Measurements from ENCODE around the gene ARRDC1.
A peak's percentile ranks its signal among the peaks of the same experiment; 100 is the strongest.
"Not testable (repeated sequence)": the region's sequence is repeated elsewhere in the genome, so short reads cannot be mapped to it uniquely, and the experiment has no call there.

Gene ARRDC1

DNA sequence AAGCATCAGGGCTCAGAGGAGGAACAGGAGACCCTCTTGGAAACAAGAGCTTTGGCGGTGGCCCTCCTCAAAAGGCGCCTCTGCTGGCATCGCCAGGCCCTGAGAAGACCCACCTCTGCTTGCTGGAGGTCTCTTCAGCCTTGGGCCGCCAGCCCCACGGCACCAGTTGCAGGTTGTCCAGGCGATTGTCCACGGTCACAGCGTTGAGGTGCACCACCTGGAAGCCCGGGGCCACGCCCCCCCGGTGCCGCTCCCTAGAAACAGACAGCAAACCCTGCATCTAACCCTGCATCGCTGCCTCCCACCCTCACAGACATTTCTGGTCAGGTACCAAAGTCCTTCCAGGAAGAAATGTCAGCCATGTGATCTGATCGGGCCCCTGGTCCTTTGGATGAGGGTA lies 18.6 kb upstream of the ARRDC1 start:
- DNase-seq (ENCODE audit: low spot score) = no peak

DNA sequence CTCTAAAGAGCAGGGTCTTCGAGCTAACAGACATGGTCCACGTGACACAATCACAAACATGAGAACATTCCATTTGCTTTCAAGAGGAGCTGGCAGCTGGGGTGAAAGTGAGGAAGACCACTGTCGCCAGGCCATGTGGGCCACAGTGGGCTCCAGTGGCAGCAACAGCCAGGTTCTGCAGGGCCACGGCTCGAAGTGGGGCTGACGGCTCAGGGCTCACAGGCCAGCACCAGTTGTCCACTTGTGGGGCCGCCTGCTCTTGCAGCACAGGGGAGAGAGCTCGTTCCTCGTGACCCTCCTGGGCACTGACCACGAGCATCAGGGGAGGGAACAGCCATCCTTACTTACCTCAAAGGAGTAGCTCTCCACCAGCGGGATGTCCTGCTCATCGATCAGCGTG lies 17.2 kb upstream of the ARRDC1 start:
- DNase-seq (ENCODE audit: low spot score) = no peak

DNA sequence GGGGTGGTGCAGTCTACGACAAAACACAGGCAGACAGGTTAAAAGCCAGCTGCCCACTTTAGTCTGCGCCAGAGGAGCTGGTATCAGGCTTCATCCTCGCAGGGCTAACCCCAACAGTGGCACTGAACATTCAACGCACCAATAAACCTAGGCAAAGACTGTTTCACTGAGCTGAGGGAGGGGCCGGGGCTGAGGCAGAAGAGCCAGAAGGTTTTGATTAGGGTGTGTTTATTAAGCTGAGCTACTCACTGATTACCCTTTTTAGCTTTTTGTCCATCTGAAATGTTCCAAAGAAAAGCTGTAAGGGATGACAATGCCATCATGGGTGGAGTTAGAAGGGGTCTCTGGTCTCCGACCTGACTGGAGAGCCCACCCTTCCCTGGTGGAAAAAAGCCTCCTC lies 16.6 kb upstream of the ARRDC1 start:
- no peak for DNase-seq (ENCODE audit: low spot score)

DNA sequence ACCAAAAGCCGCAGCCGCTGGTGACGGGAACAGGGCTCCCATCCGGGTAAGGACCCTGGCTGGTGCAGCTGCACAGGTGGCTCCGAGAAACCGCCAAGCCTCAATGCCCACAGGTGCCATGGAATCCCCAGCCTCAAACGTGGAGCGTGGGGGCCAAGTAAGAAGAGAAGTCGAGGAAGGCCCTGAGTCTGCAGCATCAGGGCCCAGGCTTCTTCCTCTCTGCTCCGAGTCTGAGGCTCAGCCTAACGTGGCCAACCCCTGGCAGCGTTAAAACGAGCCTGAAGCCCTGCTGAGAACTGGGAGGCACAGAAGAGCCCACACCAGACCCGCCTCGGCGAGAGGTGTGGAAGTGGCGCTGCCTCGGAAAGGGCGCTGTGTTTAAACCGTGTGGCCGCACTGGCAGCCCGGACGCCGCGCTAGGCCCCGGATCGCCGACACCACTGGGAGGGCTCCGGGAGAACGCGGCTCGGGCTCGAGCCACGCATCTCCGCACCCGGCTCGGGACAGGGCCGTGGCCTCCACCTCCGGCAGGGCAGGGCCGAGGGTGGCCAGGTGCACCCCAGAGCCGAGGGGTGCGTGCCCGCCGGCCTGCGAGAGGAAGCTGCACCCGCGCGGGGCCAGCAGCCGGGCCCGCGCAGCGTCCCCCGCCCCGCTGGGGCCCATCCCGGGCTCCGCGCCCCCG lies 15.9 kb upstream of the ARRDC1 start:
- DNase-seq (ENCODE audit: low spot score) = peak; percentile 51

DNA sequence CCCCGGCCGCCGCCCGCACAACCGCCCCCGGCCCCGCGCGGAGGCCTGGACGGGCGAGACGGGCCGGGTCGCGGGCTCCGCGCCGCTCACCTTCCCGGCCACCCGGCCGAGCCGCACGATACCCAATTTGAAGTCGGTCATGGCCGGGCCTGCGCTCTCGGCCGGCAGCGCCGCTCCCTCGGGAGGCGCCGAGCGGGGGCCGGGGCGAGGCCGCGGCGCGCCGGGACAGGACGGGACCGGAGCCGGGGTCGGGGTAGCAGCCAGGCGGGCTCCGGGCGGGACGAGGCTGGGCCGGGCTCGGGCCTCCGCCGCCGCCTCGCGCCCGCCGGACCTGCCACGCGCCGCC lies 15.4 kb upstream of the ARRDC1 start:
- no peak for DNase-seq (ENCODE audit: low spot score)

DNA sequence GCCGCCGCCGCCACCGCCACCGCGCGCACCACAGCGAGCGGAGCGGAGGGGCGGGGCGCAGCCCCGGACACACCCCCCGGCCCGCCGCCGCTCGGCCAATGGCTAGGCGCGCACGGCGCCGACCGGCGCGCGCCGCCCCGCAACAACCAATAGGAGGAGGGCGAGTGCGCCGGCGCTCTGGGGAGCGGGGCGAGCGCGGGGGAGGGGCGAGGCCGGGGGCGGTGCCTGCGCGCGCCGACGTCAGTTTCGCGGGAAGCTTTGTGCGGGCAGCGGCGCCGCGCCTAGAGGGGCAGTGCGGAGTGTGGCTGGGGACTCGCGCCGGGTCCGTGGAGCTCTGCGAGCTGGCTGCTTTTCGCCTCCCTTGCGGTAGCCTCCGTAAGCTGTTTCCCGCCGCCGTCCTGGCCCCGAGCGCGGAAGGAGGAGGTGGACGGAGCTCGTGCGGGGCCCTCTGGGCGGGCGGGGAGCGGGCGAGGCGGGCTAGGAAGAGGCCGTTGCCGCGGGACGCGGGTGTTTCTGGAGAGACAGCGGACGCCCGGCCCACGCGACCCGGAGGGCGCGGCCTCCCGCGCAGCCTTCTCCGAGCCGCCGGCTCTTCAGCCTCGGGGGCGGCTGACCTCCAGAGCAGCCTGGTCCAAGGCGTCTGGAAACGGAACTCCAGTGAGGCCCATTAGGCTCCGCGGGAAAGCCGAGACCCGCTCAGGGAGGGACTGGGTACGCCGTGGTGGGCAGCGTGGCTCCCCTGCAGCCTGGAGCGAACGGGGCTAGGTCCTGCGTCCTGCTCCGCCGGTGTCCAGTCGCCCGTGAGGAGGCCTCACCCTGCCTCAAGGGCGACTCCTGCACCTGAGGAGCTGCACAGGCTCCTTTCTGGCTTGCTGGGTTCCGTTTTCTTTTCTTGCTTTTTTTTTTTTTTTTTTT lies 14.8 kb upstream of the ARRDC1 start, which contains the start of gene ZMYND19:
Gene ZMYND19 (minus strand): TSS at position 44 of the 915 bp plus-strand sequence. CDS start 249 bp downstream, outside the sequence.
- peak; percentile 100 for DNase-seq (ENCODE audit: low spot score)

DNA sequence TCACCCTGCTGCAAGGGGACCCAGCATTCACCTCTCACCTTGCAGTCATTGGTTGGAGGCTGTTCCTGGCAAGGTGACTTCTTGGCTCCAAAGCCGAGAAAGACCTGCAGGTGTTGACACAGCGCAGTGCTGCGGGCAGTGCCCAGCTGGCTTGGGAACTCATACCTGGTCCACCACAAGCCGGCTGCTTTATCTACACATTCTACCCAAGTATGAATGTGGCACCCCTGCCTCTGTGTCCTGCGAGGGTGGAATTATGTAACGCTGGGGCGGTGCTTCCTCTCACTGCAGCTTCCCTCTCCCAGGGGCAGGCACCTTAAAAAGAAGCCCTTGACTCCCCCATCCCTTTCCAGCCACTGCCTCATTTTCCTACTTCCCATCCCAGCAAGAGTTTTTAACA lies 12.7 kb upstream of the ARRDC1 start:
- DNase-seq (ENCODE audit: low spot score) = no peak

DNA sequence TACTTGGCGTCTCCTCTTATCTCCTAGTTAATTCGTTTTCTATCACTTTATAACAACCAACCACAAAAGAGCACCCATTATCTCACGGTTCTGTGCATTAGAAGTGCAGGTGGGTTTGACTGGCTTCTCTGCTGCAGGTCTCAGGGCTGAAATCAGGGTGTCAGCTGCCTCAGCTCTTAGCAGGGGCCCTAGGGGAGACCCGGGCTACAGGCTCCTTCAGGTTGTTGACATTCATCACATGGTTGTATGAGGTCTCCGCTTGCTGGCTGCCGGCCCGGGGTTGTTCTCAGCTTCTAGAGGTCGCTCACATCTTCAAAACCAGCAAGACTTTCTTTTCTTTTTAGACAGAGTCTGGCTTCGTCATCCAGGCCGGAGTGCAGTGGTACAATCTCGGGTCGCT lies 12.3 kb upstream of the ARRDC1 start:
- no peak for DNase-seq (ENCODE audit: low spot score)

DNA sequence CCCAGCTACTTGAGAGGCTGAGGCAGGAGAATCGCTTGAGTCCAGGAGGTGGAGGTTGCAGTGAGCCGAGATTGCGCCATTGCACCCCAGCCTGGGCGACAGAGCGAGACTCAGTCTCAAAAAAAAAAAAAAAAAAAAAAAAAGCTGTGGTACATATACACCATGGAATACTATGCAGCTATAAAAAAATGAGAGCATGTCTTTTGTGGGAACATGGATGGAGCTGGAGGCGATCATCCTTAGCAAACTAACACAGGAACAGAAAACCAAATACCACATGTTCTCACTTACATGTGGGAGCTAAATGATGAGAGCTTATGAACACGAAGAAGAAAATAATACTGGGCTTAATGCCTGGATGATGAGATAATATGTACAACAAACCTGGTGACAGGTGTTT lies 8.9 kb upstream of the ARRDC1 start:
- not testable (repeated sequence) for DNase-seq (ENCODE audit: low spot score)

DNA sequence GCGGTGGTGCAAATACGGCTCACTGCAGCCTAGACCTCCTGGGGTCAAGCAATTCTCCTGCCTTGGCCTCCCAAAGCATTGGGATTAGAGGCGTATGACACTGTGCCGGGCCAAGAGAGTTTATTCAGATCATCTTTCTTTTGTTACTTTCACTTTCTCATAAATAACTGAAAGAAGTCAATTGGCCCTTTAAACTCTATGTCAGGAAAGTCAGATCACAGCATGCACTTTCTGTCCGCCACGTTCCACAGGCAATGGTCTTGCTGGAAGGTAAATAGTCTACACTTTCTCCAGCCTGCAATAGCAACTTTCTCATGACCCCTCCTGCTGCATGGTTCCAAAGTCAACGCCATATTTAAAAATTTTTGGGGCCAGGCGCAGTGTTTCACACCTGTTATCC lies 6.5 kb upstream of the ARRDC1 start:
- no peak for DNase-seq (ENCODE audit: low spot score)

DNA sequence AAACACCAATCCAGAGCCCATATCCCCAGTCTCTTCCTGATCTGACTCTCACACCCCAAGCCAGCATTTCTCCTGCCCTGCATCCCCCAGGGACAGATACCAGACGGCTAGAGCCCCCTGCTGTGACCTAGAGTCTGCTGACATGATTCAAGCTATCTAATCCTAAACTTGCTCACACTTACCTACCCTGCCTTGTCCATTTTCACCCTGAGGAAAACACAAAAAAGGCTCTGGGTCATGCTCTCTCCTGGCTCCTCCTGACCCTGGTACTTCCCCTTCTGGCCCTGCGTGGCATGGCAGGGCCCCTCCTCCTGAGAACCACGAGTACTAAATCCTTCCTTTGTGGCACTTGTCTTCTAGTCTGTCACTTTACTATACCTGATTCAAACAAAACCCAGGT lies 2.8 kb upstream of the ARRDC1 start:
- no peak for DNase-seq (ENCODE audit: low spot score)

DNA sequence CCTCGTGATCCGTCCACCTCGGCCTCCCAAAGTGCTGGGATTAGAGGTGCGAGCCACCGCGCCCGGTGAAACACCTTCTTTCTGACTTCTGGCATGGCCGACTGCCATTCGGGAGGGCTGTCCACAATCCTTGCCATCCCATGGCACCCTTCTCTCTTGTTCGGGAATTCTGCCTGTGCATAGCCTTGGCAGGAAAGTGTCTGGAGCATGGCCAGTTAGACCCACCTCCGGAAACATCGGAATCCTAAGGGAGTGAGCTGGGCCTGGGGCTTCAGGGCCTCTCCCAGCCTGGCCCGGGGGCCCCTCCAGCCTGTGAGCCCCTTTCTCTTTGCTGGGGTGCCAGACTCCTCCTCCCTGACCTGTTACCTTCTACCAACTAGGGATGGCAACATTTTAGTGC lies 1.6 kb upstream of the ARRDC1 start:
- DNase-seq (ENCODE audit: low spot score) = no peak

DNA sequence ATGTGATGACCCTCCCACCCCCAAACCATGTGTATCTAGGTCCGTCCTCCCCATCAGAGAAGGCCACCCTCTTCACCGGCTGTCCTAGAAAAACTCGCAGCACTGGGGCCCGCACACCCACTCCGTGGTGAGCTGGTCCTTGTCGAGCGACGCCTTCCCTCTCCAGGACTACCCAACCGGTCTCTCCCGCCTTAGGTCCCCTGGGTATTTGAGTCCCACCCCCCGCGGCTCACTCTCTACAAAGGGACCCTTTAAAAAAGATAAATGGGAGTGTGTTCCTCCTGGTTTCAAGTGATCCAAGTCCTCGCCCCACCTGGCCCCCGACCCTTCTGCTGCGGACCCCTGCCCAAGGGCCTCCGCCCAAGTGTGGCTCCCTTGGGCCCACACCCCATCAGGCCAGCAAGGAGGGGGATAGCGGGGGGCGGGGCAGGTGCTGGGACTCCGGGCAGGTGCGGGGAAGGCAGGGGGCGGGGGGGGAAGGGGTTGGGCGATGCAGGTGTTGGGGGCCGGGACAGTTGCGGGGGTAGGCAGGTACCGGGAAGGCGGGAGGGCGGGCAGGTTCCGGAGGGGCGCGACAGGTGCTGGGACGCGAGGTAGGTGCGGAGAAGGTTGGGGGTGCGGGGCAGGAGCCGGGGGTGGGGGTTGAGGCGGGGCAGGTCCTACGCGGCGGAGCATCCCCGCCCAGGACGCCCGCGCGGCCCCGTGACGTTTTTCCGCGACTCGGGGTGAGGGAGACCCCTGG lies 970 bp upstream of the ARRDC1 start:
- DNase-seq (ENCODE audit: low spot score) = no peak

DNA sequence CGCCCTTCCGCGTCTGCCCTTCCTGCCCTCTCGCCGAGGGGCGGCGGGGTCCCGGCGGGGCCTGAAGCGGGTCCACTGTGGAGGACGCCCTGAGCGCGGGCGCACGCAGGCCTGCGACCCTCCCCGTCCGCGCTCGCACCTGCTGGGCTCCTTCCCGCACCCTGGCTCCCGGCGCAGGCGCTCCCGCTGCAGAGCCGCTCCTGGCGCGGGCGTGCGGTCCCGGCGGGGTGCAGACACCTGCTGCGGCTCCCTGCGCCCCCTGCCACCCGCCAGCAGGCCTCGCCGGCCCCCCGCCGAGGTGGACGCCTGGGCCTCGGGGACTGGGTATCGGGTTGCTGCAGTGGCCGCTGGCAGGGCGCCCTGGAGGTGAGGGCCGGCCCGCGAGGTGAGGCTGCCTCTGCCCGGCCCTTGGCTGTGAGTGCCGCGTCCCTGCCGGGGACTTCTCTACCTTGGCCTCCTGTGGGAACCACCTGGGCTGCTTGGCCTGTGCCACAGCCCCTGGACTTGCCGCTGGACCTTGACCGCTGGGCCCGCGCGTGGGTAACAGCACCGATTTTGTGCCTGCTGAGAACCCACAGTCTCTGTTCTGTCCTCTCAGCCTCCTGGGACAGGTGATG lies 627 bp downstream of the ARRDC1 start:
- no peak for DNase-seq (ENCODE audit: low spot score)

DNA sequence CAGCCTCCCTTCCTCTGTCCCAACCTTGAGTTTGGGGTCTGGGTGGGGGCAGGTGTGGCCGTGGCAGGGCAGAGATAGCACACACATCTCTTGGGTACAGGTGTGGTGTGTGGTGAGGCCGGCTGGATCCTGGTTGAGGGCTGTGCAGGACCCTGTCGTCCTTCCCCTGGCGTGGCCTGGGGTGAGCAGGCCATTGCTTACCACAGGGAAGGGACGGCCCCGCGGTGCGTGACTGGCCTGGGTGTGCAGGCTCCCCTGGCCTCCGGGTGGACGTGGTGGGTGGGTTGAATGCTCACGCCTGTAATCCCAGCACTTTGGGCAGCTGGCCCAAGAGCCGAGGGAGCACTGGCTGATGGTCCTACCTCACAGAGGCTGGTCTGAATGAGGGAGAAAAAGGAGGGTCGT lies 1.2 kb downstream of the ARRDC1 start:
- no peak for DNase-seq (ENCODE audit: low spot score)

DNA sequence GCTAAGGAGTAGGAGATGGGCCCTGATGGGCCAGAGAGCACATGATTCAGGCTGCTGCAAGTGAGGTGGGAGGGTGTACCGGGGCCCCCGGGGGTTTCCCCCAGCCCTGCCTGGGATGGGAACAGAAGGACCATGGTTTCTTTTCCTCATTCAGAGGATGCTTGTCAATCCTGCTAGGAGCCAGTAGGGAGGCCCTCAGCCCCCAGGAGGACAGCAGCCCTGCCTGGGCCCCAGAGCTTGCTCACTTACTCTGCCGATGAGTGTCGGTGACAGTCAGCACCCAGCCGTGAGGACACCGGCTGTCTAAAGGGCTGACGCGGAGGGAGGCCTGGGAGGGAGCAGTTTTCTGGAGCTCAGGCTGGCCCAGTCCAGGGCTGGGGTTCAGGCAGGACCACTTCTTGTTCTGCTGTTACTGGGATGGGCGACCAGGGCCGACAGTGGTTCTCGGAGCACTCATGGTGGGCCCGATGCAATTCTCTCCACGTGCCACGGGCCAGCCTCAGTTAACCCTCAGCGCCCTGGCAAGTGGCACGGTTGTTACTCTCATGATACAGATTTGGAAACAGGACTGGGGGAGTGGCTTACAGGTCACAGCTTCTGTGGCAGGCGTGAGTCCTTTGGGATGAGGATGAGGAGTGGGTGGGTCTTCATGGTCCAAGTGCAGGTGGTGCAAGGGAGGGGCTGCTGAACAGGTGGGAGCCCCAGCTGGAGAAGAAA lies 1.8 kb downstream of the ARRDC1 start:
- no peak for DNase-seq (ENCODE audit: low spot score)

DNA sequence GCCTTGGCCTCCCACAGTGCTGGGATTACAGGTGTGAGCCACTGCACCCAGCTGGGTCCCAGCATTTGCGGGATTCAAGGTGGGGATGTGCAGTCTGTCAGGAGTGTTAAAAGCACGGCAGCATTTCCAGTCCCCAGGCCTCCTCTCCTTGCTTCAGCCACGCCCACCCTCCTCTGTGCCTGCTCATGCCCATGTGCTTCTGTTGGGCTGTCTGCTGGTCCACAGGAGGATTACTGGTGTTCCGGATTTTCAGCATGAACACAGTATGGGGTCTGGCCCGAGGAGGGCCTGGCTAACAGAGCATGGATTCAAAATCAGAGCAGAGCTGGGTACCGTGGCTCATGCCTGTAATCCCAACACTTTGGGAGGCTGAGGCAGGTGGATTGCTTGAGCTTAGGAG lies 5.5 kb downstream of the ARRDC1 start:
- no peak for DNase-seq (ENCODE audit: low spot score)

DNA sequence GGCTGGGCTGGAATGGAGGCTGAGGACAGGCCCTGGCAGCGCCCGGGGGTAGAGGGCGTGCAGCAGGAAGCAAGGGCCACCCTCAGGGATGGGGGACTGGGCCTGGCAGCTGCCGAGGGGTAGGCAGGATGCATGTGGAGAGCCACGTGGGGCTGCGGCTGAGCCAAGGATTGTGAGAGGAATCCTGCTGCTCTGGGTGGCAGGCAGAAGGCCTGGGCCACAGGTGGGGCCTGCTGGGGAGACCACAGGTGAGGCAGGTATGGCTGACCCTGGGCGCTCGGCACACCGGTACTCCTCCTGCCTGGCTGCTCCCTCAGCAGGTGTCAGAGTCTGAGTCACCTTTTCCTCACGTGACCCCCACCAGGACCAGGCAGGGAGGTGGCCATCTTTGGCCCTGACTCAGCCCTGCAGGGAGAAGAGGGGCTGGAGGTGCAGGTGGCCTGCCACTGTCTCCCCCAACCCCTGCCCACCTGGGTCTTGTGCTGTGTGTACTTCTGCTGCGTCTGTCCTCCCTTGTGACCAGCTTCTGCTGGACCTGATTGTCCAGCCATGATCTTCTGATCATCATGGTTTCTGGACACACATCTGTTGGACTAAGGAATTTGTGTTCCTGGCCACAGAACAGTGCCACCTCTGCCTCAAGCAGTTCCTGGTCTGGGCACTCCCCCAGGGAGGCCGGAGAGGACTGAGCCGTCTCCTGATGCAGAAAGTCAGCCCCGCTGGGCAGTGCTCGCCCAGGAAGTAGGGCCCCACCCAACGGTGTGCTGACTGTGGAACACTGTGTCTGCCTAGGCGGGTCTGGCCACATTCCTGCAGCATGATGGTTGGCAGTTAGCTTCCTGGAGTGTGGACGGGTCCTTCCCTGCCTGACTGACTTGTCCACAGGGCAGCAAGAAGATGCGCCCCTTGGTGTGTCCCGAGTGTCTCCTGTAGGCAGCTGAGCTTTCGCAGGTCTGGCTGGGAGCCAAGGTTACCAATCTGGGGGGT lies 6.4 kb downstream of the ARRDC1 start:
- DNase-seq (ENCODE audit: low spot score) = peak; percentile 85

DNA sequence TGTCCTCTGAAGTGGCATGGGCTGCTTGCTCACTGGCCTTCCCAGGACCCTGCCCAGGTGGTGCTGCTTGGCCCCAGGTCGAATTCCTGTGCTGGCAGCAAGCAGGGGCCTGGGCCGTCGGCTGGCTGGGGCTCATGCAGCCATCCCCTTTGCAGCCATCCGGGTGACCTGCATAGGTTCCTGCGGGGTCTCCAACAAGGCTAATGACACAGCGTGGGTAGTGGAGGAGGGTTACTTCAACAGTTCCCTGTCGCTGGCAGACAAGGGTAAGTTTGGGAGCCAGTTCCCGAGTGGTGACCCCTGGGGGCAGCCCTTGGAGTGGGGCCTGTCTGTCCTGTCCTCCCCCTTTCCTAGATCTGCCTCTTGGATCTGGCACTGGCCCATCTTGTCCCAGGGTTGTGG lies 7.3 kb downstream of the ARRDC1 start:
- DNase-seq (ENCODE audit: low spot score) = no peak

DNA sequence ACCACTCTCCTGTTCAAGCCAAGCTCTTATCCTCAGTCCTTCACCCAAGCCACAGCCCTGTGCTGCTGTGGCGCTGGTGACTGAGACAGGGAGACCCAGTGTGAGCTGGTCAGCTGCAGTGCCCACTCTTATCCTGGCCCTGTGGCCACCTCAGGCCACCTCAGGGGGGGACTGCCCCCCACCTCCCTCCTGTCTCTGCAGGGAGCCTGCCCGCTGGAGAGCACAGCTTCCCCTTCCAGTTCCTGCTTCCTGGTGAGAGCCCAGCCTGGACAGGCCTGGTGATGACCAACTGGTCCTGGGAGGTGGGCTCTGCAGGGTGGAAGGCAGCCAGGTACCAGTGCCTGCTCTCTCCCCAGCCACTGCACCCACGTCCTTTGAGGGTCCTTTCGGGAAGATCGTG lies 7.8 kb downstream of the ARRDC1 start:
- DNase-seq (ENCODE audit: low spot score) = no peak
